Neutrophil (primary cell): ENCODE measurements around the gene DNASE2B.

Source experiments
- H3K27ac ChIP-seq: fragments of 200-600 bp; sonication (generic); 2 replicates; pipeline ENCODE4 v1.5.1; 2016; ENCODE audit warnings: mild to moderate bottlenecking, moderate library complexity
- H3K27me3 ChIP-seq: fragments of 200-600 bp; sonication (generic); 2 replicates; pipeline ENCODE4 v1.6.0; 2016; ENCODE audit warnings: mild to moderate bottlenecking
- H3K36me3 ChIP-seq: fragments of 200-600 bp; sonication (generic); 2 replicates; pipeline ENCODE4 v1.5.1; 2017
- H3K4me1 ChIP-seq, 2 experiments: fragments of 200-600 bp in 1 of 2; sonication (generic) in 1 of 2; 1 replicate in 1 of 2; 2 replicates in 1 of 2; pipeline versions ENCODE4 v1.5.1 to v1.6.1; 2013 to 2016; ENCODE audit warnings: low read depth in 1 of 2, low read length in 1 of 2, mild to moderate bottlenecking in 1 of 2, moderate library complexity in 1 of 2; ENCODE audit not compliant: control insufficient read depth in 1 of 2, insufficient read depth in 1 of 2
- H3K4me3 ChIP-seq, 2 experiments: fragments of 200-600 bp in 1 of 2; sonication (generic) in 1 of 2; 1 replicate in 1 of 2; 2 replicates in 1 of 2; pipeline ENCODE4 v1.5.1; 2013 to 2016; ENCODE audit warnings: low read depth in 1 of 2, low read length in 1 of 2, mild to moderate bottlenecking in 1 of 2, moderate library complexity in 1 of 2
- H3K9me3 ChIP-seq: fragments of 200-600 bp; sonication (generic); 2 replicates; pipeline ENCODE4 v1.5.1; 2016
- CTCF ChIP-seq: fragments of 200-600 bp; sonication (generic); IDR thresholded peaks from 2 replicates; pipeline ENCODE4 v1.5.1; 2016; ENCODE audit warnings: antibody characterized with exemption

DNASE2B gene

GRCh38 chr1:84385347-84385746, 12.9 kb upstream of the DNASE2B start:
- H3K4me1 ChIP-seq, result no peaks in the 10 kb centered on the region
- H3K36me3 ChIP-seq, result no peaks in the 10 kb centered on the region
- no peak overlapping the region for H3K4me3 ChIP-seq
- no peaks in the 10 kb centered on the region for H3K27me3 ChIP-seq
- TF ChIP-seq CTCF, result no peak
- H3K27ac ChIP-seq, result no peak overlapping the region
- no peaks in the 10 kb centered on the region for H3K9me3 ChIP-seq

GRCh38 chr1:84386716-84387479, 11.4 kb upstream of the DNASE2B start:
- Histone ChIP-seq H3K4me3 (no peak overlapping the region), H3K36me3 (no peaks in the 10 kb centered on the region), H3K4me1 (no peaks in the 10 kb centered on the region), H3K27ac (no peak overlapping the region), H3K9me3 (no peaks in the 10 kb centered on the region), H3K27me3 (no peaks in the 10 kb centered on the region)
- no peak for TF ChIP-seq CTCF

GRCh38 chr1:84387480-84388163, 10.7 kb upstream of the DNASE2B start:
- no peaks in the 10 kb centered on the region for H3K27me3 ChIP-seq
- H3K4me1 ChIP-seq, result no peaks in the 10 kb centered on the region
- TF ChIP-seq CTCF, result no peak
- H3K9me3 ChIP-seq, result no peaks in the 10 kb centered on the region
- H3K27ac ChIP-seq, result no peak overlapping the region
- no peak overlapping the region for H3K4me3 ChIP-seq
- no peaks in the 10 kb centered on the region for H3K36me3 ChIP-seq

GRCh38 chr1:84390226-84390625, 8.1 kb upstream of the DNASE2B start:
- no peak overlapping the region for H3K27ac ChIP-seq
- no peak overlapping the region for H3K4me3 ChIP-seq
- TF ChIP-seq CTCF, result no peak
- no peaks in the 10 kb centered on the region for H3K9me3 ChIP-seq
- H3K27me3 ChIP-seq, result no peaks in the 10 kb centered on the region
- no peaks in the 10 kb centered on the region for H3K4me1 ChIP-seq
- no peaks in the 10 kb centered on the region for H3K36me3 ChIP-seq

- Histone ChIP-seq H3K9me3 (no peaks in the 10 kb centered on the region), H3K36me3 (no peaks in the 10 kb centered on the region), H3K27ac (no peak overlapping the region), H3K27me3 (no peaks in the 10 kb centered on the region), H3K4me3 (no peak overlapping the region), H3K4me1 (no peaks in the 10 kb centered on the region)
- no peak for TF ChIP-seq CTCF
These were observed 2.9 kb downstream of the DNASE2B start for GRCh38 chr1:84401156-84401555.
